ENCODE data around the gene SDCCAG8.

- TF ChIP-seq CTCF (conservative IDR thresholded peaks at IDR 0.05; ENCODE audit: low read depth, low read length) = peak; percentile 32; the same call in 1 of the 2 replicates
- no peak for TF ChIP-seq EZH2 (IDR thresholded peaks at IDR 0.05; ENCODE audit: low read length, unreplicated experiment)
Measured at GRCh38 chr1:243435836-243436235, 180.0 kb downstream of the SDCCAG8 start.
